Activated CD4-positive, alpha-beta T cell treated with anti-CD3 and anti-CD28 coated beads, Interleukin-10, Interleukin-2, amounts not matched to agents 100 ng/mL and 50 ng/mL, durations not matched to agents 16 hours and 8 hours (primary cell): Measurements from ENCODE around the gene GPR65.
A peak's percentile ranks its signal among the peaks of the same experiment; 100 is the strongest.
"Not testable (repeated sequence)": the region's sequence is repeated elsewhere in the genome, so short reads cannot be mapped to it uniquely, and the experiment has no call there.

Experiments used
- DNase-seq: peaks from one replicate; pipeline ENCODE4 v3.0.0-alpha.2; 2020

GPR65 gene

GRCh38 chr14:88005978-88006851 is 1.3 kb downstream of the GPR65 start:
- DNase-seq, result peak; percentile 92

GRCh38 chr14:88007608-88008007 is 2.7 kb downstream of the GPR65 start:
- no peak for DNase-seq

- no peak for DNase-seq
Observed at GRCh38 chr14:88008039-88008742, 3.3 kb downstream of the GPR65 start.

- no peak for DNase-seq
Observed at GRCh38 chr14:88009486-88009885, 4.6 kb downstream of the GPR65 start.

GRCh38 chr14:88010331-88010730 is 5.4 kb downstream of the GPR65 start:
- DNase-seq, result no peak

GRCh38 chr14:88012495-88012894 is 7.6 kb downstream of the GPR65 start:
- DNase-seq, result no peak

GRCh38 chr14:88013750-88014349 is 8.9 kb downstream of the GPR65 start:
- peak; percentile 41 for DNase-seq

GRCh38 chr14:88016768-88017167 is 11.8 kb downstream of the GPR65 start:
- DNase-seq, result no peak

- no peak for DNase-seq
Observed at GRCh38 chr14:88017535-88017934, 12.6 kb downstream of the GPR65 start.

GRCh38 chr14:88023658-88024187 is 18.8 kb downstream of the GPR65 start:
- DNase-seq, result no peak

- not testable (repeated sequence) for DNase-seq
Observed at GRCh38 chr14:88024252-88025086, 19.5 kb downstream of the GPR65 start.

GRCh38 chr14:88025313-88025712 is 20.4 kb downstream of the GPR65 start:
- DNase-seq, result no peak

GRCh38 chr14:88026890-88027289 is 22.0 kb downstream of the GPR65 start:
- DNase-seq, result no peak

GRCh38 chr14:88029500-88029899 is 24.6 kb downstream of the GPR65 start:
- peak; percentile 46 for DNase-seq

GRCh38 chr14:88030079-88030478 is 25.1 kb downstream of the GPR65 start:
- DNase-seq, result no peak

GRCh38 chr14:88030892-88031291 is 26.0 kb downstream of the GPR65 start:
- DNase-seq, result no peak

GRCh38 chr14:88032373-88032772 is 27.4 kb downstream of the GPR65 start:
- no peak for DNase-seq

GRCh38 chr14:88034076-88034475 is 29.1 kb downstream of the GPR65 start:
- no peak for DNase-seq

GRCh38 chr14:88036422-88036821 is 31.5 kb downstream of the GPR65 start:
- no peak for DNase-seq

GRCh38 chr14:88037325-88037724 is 32.4 kb downstream of the GPR65 start:
- DNase-seq, result no peak

GRCh38 chr14:88039197-88039596 is 34.3 kb downstream of the GPR65 start:
- no peak for DNase-seq

- no peak for DNase-seq
Observed at GRCh38 chr14:88040146-88040545, 35.2 kb downstream of the GPR65 start.
